T-helper 1 cell treated with Interleukin-12 subunit alpha and Interleukin-12 subunit beta and Interleukin-4 antibody, amounts not matched to agents 30 ng/mL and 1 ng/mL, for 36 hours (primary cell): ENCODE results near the gene LEKR1. TPM values are rescaled to one million over a fixed set of nuclear protein-coding genes. Genes with fewer than 3 reads are reported as not detected.

Source experiments
- intact Hi-C: fragments of 100-400 bp; cut with micrococcal nuclease; formaldehyde crosslinking; loops from one replicate; pipeline ENCODE4 v1.15.1; 2024
- total RNA-seq: library from RNA; stranded (reverse); gene quantifications from 2 replicates; pipeline ENCODE4 v1.2.3, GENCODE V29; 2022

Gene LEKR1
- total RNA-seq, 1 donor from 2014 or later: 0.59 TPM

- intact Hi-C loops: no loop called here
These were observed 268.1 kb downstream of the LEKR1 start for GRCh38 chr3:157094301-157094700.

GRCh38 chr3:157094751-157095480 is 268.8 kb downstream of the LEKR1 start:
- intact Hi-C loops: no loop called here

Other genes starting within 250 kb of the LEKR1 start
- 49.1 and 49.8 TPM in 2 replicates for gene TIPARP, start 151.8 kb upstream of the LEKR1 start, total RNA-seq